Measurements from ENCODE around the gene RAB15.
A peak's percentile ranks its signal among the peaks of the same experiment; 100 is the strongest.

The RAB15 gene

DNA sequence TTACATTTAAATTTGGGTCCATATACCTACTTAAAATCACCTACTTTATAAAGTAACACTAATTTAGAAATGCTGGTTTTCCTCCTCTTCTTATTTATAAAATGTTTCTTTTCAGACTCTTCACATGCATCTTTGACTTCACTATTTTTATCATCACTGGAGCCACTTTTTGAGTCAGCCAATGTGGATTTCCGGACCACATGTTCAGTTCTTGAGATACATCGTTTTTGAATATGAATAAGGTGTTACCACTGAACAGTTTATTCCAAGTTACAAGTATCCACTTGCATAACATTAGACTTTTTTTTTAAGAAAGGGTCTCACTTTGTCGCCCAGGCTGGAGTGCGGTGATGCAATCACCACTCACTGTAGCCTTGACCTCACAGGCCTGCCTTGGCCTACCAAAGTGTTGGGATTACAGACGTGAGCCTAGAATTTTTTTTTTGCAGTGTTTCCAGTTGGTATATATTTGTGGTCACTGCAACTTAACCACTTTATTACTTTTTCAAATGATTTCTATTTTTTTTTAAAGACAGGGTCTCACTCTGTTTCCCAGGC lies 20.3 kb upstream of the RAB15 start:
- H3K27ac ChIP-seq = no peak overlapping the region
- no peak for DNase-seq (ENCODE audit: low read depth, low spot score)

DNA sequence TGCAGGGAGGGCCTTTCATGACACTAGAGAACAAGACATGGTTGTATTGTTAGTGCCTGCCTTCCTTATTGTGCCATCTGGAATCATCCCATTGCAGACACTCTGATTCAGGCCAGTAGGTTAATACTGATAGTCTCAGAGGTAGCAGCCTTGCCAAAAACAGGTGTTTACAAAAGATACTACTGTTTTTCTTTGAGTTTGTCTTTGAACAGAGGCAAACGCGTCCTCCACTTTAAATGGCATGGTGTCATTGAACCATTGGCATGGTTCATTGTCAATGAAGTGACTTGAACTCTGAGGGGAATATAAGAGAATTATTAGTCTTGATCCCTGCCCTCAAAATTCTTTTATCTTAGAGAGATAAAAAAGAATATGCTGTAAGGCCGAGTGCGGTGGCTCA lies 18.8 kb upstream of the RAB15 start:
- H3K27ac ChIP-seq = no peak overlapping the region

DNA sequence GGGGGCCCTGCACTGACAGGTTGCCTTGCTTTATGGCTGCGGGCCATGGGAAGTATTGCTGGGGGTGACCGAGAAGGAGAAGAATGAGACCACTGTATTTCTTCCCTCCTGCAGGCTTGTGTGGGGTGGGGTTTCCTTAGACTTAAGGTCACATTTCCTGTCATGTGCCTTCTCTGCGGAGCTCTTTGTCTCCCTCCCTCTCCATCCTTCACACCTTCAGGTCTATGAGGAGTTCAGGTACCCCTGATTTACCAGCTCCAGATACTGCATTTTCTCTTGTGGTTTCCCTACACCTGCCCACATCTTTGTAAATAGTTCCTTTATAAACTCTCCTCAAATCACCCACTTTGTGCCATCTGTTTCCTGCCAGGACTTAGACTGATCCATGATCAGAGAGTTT lies 18.2 kb upstream of the RAB15 start:
- H3K27ac ChIP-seq = no peak overlapping the region
- no peak for DNase-seq (ENCODE audit: low read depth, low spot score)

More for the DNA sequence above, 18.8 kb upstream of the RAB15 start:
- DNase-seq (ENCODE audit: low read depth, low spot score) = no peak

DNA sequence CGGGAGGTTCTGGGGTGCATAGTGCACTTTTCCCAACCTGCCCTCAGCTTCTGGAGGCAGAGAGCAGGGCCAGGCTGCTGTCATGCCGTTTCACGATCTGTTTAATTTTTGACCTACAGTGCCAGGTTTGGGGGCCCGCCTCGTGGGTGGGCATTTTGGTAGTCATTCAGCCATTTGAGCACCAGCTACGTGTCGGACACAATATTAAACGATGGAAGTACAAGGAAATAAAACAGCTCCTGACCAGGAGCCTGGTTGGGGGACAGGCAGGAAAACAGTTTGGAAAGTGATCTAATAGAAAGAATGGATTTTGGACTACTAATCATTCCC lies 15.3 kb upstream of the RAB15 start:
- no peak for DNase-seq (ENCODE audit: low read depth, low spot score)
- H3K27ac ChIP-seq = peak overlapping the region; percentile 75

DNA sequence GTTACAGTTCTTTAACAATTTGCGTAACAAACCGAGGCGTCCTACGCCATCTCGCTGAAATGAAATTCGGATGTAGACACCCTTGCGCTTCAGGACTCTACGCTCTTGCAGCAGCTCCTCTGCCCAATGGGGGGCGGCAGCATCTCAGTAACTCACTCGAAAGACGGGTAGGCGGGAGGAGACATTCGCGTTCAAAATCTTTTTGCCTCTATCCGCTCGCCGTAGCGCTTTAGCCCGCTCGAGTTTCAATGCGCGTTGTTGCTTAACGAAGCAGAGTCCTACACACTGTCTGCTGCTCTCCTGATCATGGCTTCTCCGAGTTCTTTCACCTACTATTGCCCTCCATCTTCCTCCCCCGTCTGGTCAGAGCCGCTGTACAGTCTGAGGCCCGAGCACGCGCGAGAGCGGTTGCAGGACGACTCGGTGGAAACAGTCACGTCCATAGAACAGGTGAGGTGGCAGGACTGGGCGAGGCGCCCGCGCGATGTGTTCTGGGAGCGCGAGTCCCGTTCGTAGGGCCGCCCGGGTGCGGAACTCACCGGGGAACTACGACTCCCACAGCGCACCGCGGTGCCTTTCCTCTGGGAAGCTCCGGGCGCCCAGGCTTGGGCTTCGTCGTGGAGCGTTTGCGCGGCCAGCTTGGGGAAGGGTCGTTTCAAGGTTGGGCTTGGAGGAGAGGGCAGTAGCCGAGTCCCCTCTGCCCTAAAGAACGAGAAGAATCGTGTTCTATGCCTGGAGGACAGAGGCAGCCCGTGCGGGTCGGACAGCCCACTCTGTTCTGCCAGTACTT lies 14.7 kb upstream of the RAB15 start, which contains the start of gene FNTB:
Gene FNTB (plus strand): TSS at position 248 of the 790 bp plus-strand sequence. CDS start 59 bp downstream, at position 307.
- DNase-seq (ENCODE audit: low read depth, low spot score) = peak; percentile 87
- H3K27ac ChIP-seq = peak within 1 kb of the TSS; percentile 75

DNA sequence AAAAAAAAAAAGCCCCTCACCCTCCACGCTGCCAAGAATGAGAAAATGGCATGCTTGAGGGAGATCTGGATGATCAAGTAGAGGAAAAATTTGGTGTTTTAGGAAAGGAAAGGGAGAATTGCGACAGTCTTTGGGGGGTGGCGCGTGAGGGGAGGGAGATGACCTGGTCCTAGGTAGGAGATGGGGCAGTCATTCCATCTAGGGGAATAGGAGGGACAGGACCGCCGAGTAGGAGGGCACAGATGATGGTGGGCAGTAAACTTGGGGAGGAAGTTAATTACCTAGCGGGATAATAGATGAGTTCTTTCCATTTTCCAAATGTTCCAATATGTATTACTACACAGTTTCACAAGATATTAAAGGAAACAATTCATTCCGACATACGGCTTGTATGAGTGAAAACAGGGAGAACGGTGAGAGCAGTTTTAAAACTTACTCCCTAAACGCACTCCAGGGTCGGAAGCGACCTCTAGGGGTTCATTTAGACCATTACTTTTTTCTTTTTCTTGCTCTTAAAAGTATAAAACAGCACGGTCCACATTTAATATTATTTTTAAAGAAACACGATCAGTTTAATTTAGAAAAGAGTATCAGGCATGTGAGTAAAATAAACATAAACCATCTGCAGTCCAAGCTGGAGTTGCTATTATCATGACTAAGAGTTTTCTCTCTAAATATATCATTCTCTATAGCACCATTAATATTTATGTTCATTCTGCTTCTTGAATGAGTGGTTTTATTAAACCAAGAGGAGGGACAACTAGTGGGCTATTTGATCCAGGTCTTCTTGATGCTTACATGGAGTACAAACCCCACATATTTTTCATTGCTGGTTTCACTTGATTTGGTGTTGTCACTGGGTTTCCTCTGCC lies 11.5 kb upstream of the RAB15 start:
- no peak for DNase-seq (ENCODE audit: low read depth, low spot score)
- no peak overlapping the region for H3K27ac ChIP-seq

DNA sequence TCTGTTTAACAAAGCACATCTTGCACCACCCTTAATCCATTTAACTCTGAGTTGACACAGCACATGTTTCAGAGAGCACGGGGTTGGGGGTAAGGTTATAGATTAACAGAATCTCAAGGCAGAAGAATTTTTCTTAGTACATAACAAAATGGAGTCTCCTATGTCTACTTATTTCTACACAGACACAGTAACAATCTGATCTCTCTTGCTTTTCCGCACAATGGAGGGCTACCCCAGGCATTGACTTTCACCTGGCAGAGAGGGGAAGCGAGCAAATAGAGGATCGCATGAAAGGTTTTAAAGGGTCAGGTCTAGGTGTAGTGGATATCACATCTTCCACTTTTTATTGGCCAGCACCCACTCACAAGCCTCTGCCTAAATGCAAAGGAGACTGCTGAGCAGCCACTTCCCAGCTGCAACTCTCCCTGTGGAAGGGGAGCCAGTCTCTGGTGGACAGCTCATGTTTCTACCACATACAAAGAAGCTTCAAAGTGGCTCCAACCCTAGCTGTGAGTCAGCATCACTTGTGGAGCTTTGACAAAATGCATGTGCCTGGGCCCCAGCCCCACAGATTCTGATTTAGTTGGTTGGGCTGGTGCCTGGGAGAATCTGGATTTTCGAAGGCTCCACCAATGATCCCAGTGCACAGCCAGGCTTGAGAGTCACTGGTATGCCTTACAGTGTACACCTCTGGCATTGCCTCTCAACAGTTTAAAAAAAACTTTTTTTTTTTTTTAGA lies 7.4 kb upstream of the RAB15 start:
- no peak for DNase-seq (ENCODE audit: low read depth, low spot score)
- H3K27ac ChIP-seq = no peak overlapping the region

DNA sequence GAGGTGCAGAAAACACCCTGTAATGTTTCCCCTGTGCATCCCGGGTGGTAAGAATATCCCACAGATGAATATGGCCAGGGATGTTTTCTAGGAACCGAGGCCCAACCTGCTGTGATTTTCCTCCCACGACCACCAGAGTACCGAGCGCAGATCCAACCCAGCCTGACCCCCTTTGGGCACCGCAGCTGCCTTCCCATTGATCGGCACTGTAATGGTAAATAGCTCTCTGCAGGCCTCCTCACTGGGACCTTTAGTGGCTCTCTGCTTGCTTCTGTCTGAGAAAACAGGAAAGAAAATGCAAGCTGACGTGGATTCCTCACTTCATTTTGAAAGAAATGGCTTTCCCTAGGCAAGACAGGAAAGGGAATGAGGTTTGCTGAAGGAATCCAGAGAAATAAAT lies 2.4 kb upstream of the RAB15 start:
- no peak for DNase-seq (ENCODE audit: low read depth, low spot score)
- H3K27ac ChIP-seq = no peak overlapping the region

DNA sequence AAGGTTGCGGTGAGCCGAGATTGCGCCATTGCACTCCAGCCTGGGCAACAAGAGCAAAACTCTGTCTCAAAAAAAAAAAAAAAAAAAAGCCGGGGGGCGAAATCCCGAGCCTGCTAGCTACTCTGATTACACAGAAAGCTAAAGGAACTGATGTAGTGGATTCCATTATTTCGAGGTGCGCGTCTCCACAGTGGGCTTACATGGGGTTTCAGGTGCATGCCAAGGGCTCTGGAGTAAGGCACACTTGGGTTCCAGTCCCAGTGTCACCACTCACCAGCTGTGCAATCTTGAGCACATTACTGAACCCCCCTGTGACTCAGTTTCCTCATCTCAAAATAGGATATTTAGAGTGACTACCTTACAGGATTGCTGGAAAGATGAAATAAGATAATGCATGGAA lies 1.7 kb upstream of the RAB15 start:
- H3K27ac ChIP-seq = no peak overlapping the region
- DNase-seq (ENCODE audit: low read depth, low spot score) = no peak

DNA sequence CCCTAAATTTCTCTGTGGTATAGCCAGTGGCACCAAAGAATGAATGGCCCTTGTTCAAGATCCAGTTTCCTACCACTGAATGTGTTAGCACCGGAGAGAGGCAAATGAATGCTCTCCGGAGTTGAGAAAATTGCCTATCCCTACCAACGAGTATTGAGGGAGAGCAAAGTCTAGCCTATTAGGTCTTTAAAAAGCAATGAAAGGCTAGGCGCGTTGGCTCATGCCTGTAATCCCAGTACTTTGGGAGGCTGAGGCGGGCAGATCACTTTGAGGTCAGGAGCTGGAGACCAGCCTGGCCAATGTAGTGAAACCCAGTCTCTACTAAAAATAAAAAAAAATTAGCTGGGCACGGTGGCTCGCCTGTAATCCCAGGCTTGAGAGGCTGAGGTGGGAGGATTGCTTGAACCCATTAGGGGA lies 898 bp upstream of the RAB15 start:
- no peak overlapping the region for H3K27ac ChIP-seq
- no peak for DNase-seq (ENCODE audit: low read depth, low spot score)

DNA sequence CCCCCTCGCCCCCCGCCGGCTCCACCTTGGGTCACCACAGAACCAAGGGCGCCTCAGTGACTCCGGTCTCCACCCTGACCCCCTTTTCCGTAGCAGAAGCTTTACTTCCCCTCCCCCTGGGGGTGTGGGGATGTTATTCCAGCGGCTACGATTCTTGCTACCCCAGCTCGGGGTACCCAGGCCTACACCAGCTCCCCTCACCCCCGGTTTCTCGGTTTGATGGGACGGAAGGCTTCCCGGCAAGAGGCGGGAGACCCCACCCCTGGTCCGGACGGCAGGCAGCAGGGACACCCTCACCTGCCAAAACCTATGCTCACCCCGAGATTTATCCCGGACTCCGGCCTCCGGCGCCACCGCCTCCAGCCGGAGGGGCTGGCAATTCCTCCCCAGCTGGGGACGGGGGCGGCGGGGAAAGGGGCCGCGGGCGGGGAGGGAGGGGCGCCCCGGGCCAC lies 619 bp downstream of the RAB15 start:
- DNase-seq (ENCODE audit: low read depth, low spot score) = no peak
- no peak overlapping the region for H3K27ac ChIP-seq

DNA sequence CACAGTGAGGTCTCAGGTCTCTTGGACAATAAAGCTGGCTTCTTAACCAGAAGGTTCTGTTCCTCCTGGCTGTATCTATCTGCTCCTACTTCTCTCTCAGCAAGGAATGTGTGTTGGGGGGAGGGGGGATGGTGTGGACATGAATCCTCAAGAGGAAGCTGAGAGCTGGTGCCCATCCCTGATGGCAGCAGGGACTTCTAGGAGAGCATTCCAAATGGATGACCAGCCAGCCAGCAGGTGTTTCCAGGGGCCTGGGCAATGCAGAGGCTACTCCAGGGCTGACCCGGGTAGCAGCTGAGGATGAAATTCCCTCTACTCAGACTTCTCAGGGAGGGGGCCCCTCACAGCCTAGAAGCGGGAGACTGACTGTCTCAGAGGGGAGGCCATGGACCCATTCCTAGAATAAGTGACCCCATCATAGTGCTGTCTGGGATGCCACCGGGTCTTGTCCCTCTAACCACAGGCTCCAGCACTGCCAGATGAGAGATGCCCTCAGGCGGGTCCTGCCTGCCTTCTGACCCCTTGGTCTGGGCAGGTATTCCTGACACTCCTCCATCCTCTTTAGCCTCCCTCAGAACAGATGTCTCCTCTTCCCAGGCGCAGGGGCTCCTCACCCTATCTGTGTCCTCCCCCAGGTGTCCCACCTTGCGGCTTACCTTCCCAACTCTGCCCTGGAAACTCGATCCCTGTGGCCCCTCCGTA lies 1.2 kb downstream of the RAB15 start:
- no peak overlapping the region for H3K27ac ChIP-seq
- DNase-seq (ENCODE audit: low read depth, low spot score) = no peak

DNA sequence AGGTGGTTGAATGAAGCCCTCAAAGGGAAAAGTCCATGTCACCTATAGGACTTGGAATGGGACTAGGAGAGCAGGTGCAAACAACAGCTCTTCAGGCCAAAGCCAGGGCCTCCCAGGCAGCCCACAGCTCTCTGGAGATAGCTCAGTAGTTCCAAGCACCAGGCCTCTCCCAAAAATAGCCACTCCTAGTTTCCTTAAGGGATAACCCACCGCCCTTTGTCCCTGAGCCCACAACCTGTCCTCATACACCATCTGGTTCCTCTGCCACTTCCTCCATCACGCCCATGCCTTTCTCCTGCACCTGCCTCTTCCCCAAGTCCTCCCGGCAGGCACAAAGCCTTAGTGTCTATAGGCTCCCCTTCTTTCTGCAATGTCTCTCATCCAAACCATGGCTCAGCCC lies 2.1 kb downstream of the RAB15 start:
- no peak for DNase-seq (ENCODE audit: low read depth, low spot score)
- H3K27ac ChIP-seq = no peak overlapping the region

DNA sequence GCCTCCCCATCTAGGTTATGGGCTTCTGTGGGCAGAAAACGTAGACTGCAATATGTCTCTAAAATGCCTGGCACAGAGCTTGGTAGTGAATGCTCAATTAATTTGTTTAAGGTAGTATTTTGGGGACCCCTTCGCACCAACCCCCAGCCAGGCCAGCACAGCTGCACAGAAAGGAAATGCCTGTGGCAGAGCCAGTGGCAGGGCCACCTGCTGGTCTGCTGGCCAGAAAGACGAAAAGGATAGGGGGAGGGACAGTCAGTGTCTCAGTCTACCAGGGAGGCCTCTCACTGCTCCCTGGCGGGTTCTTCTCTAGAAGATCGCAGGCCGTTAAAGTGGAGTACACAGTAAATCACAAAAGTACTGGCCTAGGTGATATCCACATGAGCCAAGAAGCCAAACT lies 3.5 kb downstream of the RAB15 start:
- no peak for DNase-seq (ENCODE audit: low read depth, low spot score)
- H3K27ac ChIP-seq = no peak overlapping the region

DNA sequence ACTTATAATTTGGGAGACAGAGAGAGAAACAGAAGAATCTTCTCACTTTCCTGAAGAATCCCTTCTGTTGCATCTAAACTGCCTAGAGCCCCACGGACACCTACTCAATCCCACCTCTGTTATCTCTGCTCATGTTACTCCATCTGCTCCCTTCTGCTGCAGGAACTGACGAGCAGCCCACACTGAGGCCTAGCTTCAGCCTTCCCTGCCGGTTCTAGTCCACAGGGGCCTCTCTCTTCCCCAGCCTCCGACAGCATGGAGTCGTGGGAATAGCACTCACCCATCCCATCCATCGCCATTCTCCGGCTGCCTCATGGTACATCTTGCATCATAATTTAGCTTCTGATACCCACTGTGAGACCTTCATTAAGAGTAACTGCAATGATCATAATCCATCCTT lies 4.0 kb downstream of the RAB15 start:
- no peak for DNase-seq (ENCODE audit: low read depth, low spot score)

DNA sequence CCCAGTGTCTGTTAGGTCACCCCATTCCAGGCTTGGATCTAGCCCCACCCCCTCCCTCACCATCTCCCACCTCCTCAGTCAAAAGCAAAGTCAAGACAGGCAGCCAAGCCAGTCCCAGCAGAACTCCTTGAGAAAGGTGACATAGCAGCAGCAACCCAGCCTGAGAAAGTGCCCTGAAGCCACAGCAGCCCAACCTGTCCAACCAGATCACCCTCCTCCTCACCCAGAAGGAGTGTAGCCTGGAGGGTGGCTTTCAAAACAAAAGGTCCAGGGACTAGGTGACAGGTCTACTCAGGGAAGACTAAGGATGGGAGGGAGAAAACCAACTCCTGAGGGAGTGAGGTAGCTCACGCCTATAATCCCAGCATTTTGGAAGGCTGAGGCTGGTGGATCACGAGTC lies 5.2 kb downstream of the RAB15 start:
- no peak for DNase-seq (ENCODE audit: low read depth, low spot score)
- no peak overlapping the region for H3K27ac ChIP-seq

More for the DNA sequence above, 4.0 kb downstream of the RAB15 start:
- no peak overlapping the region for H3K27ac ChIP-seq

DNA sequence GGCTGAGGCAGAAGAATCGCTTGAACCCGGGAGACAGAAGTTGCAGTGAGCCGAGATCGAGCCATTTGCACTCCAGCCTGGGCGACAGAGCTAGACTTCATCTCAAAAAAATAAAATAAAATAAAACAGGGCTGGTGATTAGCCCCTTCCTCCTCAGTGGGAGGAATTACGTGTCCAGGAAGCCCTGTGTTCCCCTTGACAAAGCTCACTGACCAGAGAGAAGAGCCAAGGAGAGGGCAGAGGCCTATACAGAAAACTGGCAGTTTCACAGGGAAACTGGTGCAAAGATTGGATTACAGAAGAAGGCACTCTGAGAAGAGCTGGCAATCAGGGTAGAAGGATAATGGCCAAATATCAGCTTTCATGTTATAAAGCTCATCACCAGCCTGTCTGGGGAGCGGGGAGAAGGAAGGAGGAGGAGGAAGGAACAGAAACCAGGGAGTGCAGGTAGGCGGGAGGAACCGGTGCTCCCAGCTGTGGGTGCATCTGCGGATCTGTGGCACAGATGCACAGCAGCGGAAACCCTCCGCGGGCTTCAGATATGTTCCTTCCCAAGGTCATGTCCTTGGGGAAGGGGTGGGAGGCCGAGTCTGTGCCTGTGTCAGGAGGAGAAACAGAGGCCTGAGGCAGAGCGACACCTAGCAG lies 6.7 kb downstream of the RAB15 start:
- H3K27ac ChIP-seq = no peak overlapping the region
- DNase-seq (ENCODE audit: low read depth, low spot score) = no peak

DNA sequence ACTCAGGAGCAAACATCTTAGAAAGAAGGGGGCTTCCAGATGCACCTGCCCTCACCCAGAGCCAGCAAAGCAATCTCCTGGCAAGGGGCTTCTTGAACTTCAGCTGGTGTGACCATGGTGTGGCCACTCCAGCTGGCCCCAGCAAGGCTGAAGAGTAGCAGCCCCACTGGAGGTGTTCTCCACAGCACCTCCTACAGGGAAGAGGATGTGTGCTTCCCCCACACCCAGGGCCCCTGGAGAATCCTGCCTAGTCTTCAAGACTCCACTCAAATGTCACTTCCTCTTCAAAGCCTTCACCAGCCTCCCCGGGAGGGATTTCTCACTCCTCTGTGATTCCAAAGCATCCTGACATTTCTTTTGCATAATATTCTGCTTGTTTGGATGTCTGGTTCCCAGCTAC lies 8.5 kb downstream of the RAB15 start:
- no peak overlapping the region for H3K27ac ChIP-seq
- DNase-seq (ENCODE audit: low read depth, low spot score) = no peak

DNA sequence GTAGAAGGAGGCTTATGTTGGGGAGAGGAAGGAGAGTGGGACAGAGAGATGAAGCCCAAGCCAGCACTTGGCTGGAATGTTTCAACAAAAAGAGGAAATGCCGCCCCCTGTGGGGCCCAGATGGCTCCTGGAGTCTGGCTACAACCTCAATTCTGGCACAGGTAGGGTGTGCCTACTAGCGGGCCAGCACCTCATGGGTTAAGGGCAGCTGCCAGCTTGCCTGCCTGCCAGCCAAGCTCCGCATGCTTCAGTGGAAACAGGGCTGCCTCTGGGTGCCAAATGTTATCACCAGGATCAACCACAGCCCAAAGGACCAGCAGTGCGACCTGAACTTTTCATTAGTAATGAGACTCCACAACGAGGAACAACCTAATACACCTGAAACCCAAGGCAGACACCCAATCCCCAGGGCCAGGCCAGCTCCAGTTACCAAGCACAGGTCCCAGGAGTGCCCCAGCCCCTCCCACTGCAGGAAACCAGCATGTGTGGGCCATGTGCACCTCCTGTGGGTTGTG lies 11.3 kb downstream of the RAB15 start:
- no peak overlapping the region for H3K27ac ChIP-seq
- DNase-seq (ENCODE audit: low read depth, low spot score) = no peak

Measured in epithelial cell of prostate (primary cell).